ENCODE measurements around the gene DGKB.

GRCh38 chr7:14170872-14171271, 731.7 kb downstream of the DGKB start:
- TF ChIP-seq YY1 (IDR thresholded peaks at IDR 0.05; ENCODE audit: insufficient read depth, insufficient read length) (no peak), ZNF274 (IDR thresholded peaks at IDR 0.05; ENCODE audit: low read depth, low read length) (no peak), SUZ12 (IDR thresholded peaks at IDR 0.05; ENCODE audit: extremely low read depth, insufficient read depth, insufficient read length) (no peak)

Data from NT2/D1 (cell line).